ENCODE data around the gene EPHB4. TPM values are rescaled to one million over a fixed set of nuclear protein-coding genes. Genes with fewer than 3 reads are reported as not detected.
"Not testable (repeated sequence)": the region's sequence is repeated elsewhere in the genome, so short reads cannot be mapped to it uniquely, and the experiment has no call there.

EPHB4 gene
- total and polyA plus RNA-seq, 2 of the 4 experiments (the other 2 are of a cell fraction) = 34.5 to 36.4 TPM

- peaks cover 8% of the 10 kb centered on the region for H4K20me1 ChIP-seq (ENCODE audit: insufficient read depth, low read length)
- TF ChIP-seq BHLHE40 (IDR thresholded peaks at IDR 0.05; ENCODE audit: low read depth, low read length) (no peak), ELK1 (IDR thresholded peaks at IDR 0.05; ENCODE audit: borderline replicate concordance, low read depth, low read length) (no peak)
- no peak overlapping the region for H2AK5ac ChIP-seq (ENCODE audit: low read depth, low read length)
- no peak overlapping the region for H3K9ac ChIP-seq (ENCODE audit: low read depth, low read length)
- no peak overlapping the region for H3K27ac ChIP-seq (ENCODE audit: insufficient read depth, low read length)
- ATAC-seq (ENCODE audit: low read depth) (no peak), DNase-seq (no peak)
- no peak overlapping the region for H3K14ac ChIP-seq (replicated peaks; ENCODE audit: low read depth, low read length)
- H3K4ac ChIP-seq (ENCODE audit: low read depth, low read length) = no peak overlapping the region
- H2AK9ac ChIP-seq (replicated peaks; ENCODE audit: low read depth, low read length, poor library complexity) = peak overlapping the region; percentile 91
- H2BK15ac ChIP-seq (ENCODE audit: low read depth, low read length) = no peak overlapping the region
- CTCF ChIA-PET = no interaction called here
- no peak overlapping the region for H2BK120ac ChIP-seq (ENCODE audit: low read depth, low read length)
- H3K9me3 ChIP-seq (ENCODE audit: control insufficient read depth, insufficient read depth, low read length) = no peaks in the 10 kb centered on the region
- peaks cover 4% of the 10 kb centered on the region for H3K4me1 ChIP-seq (ENCODE audit: control insufficient read depth, insufficient read depth, low read length)
- peaks cover 74% of the 10 kb centered on the region for H3K36me3 ChIP-seq (ENCODE audit: control insufficient read depth, insufficient read depth, low read length)
- H4K5ac ChIP-seq (ENCODE audit: low read depth, low read length) = no peak overlapping the region
- H3K23ac ChIP-seq (ENCODE audit: low read depth, low read length) = no peak overlapping the region
- no peaks in the 10 kb centered on the region for H3K27me3 ChIP-seq (ENCODE audit: control insufficient read depth, insufficient read depth, low read length)
- no peak overlapping the region for H4K8ac ChIP-seq (ENCODE audit: low read depth in 2 of 2, low read length in 2 of 2)
- peaks cover 3 to 24% of the 10 kb centered on the region in 2 experiments; a peak in 2 of 4 replicates for H3K79me1 ChIP-seq (ENCODE audit: low read depth in 1 of 2, low read length in 2 of 2)
- intact Hi-C loops (cut with micrococcal nuclease) (no loop called here), in situ Hi-C loops (cut with MboI; ENCODE audit: low sequenced_read_pairs) (no loop called here), dilution Hi-C loops (cut with HindIII; ENCODE audit: low sequenced_read_pairs, unreplicated experiment) (no loop called here)
- no peak overlapping the region for H2BK20ac ChIP-seq (ENCODE audit: low read depth, low read length)
- H3K9me1 ChIP-seq (ENCODE audit: insufficient read depth, low read length) = no peaks in the 10 kb centered on the region
- H3K18ac ChIP-seq (ENCODE audit: low read depth, low read length) = no peak overlapping the region
- no peak overlapping the region for H2BK5ac ChIP-seq (ENCODE audit: low read depth, low read length, poor library complexity, severe bottlenecking)
- H3K4me3 ChIP-seq (ENCODE audit: insufficient read depth, low read depth, low read length) = no peak overlapping the region
- 100% methylated on average over 1 of the region's 5 CpGs; no CpG with 5 or more reads in 1 of the 2 experiments for WGBS, 2 experiments (ENCODE audit: extremely low coverage in 2 of 2, insufficient read length in 1 of 2)
- POLR2A ChIA-PET (ENCODE audit: unreplicated experiment) = no interaction called here
- H3K56ac ChIP-seq (ENCODE audit: extremely low read depth, insufficient read depth, low read length) = no peak overlapping the region
- H2AFZ ChIP-seq (replicated peaks; ENCODE audit: low read length, poor library complexity) = no peak overlapping the region
- no peak overlapping the region for H3K4me2 ChIP-seq (ENCODE audit: low read depth, low read length)
- BruUV-seq (replicated peaks) = no TSS peak
- no peak overlapping the region for H4K91ac ChIP-seq (ENCODE audit: insufficient read depth, low read depth, low read length)
Measured at GRCh38 chr7:100808354-100808875, 18.9 kb downstream of the EPHB4 start.

DNA sequence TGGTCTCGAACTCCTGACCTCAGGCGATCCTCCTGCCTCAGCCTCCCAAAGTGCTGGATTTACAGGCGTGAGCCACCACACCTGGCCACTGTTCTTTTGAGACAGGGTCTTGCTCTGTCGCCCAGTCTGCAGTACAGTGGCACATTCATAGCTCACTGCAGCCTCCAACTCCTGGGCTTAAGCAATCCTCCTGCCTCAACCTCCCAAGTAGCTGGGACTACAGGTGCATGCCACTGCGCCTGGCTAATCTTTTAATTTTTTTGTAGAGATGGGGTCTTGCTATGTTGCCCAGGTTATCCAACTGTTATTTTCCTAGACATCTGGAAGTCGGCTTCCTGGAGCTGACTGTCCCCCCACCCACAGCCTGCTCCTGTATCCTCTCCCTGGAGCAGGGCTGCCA lies 20.4 kb downstream of the EPHB4 start:
- H3K27me3 ChIP-seq (ENCODE audit: control insufficient read depth, insufficient read depth, low read length); H2BK120ac ChIP-seq (ENCODE audit: low read depth, low read length); H3K9ac ChIP-seq (ENCODE audit: low read depth, low read length); H3K14ac ChIP-seq (replicated peaks; ENCODE audit: low read depth, low read length); H4K8ac ChIP-seq (ENCODE audit: low read depth in 2 of 2, low read length in 2 of 2); H4K5ac ChIP-seq (ENCODE audit: low read depth, low read length); dilution Hi-C loops (cut with HindIII; ENCODE audit: low sequenced_read_pairs, unreplicated experiment); H2AFZ ChIP-seq (replicated peaks; ENCODE audit: low read length, poor library complexity); H3K4me2 ChIP-seq (ENCODE audit: low read depth, low read length); intact Hi-C loops (cut with micrococcal nuclease); H3K9me1 ChIP-seq (ENCODE audit: insufficient read depth, low read length); H3K27ac ChIP-seq (ENCODE audit: insufficient read depth, low read length); H3K4me3 ChIP-seq (ENCODE audit: insufficient read depth, low read depth, low read length); H3K9me3 ChIP-seq (ENCODE audit: control insufficient read depth, insufficient read depth, low read length); H2BK5ac ChIP-seq (ENCODE audit: low read depth, low read length, poor library complexity, severe bottlenecking); H3K4ac ChIP-seq (ENCODE audit: low read depth, low read length); H2BK15ac ChIP-seq (ENCODE audit: low read depth, low read length); H2AK5ac ChIP-seq (ENCODE audit: low read depth, low read length); H2BK20ac ChIP-seq (ENCODE audit: low read depth, low read length); in situ Hi-C loops (cut with MboI; ENCODE audit: low sequenced_read_pairs); DNase-seq; ATAC-seq (ENCODE audit: low read depth); H4K91ac ChIP-seq (ENCODE audit: insufficient read depth, low read depth, low read length); H3K23ac ChIP-seq (ENCODE audit: low read depth, low read length); POLR2A ChIA-PET (ENCODE audit: unreplicated experiment); H3K18ac ChIP-seq (ENCODE audit: low read depth, low read length); H2AK9ac ChIP-seq (replicated peaks; ENCODE audit: low read depth, low read length, poor library complexity); BruUV-seq (replicated peaks); CTCF ChIA-PET; H3K56ac ChIP-seq (ENCODE audit: extremely low read depth, insufficient read depth, low read length): not testable (repeated sequence)
- Histone ChIP-seq H3K79me1 (ENCODE audit: low read depth in 1 of 2, low read length in 2 of 2) (peaks cover 0 to 32% of the 10 kb centered on the region in 2 experiments; a peak in 2 of 4 replicates), H4K20me1 (ENCODE audit: insufficient read depth, low read length) (peaks cover 10% of the 10 kb centered on the region), H3K4me1 (ENCODE audit: control insufficient read depth, insufficient read depth, low read length) (peaks cover 16% of the 10 kb centered on the region), H3K36me3 (ENCODE audit: control insufficient read depth, insufficient read depth, low read length) (peaks cover 66% of the 10 kb centered on the region)
- 96% methylated on average over 3 of the region's 6 CpGs; no CpG with 5 or more reads in 1 of the 2 experiments for WGBS, 2 experiments (ENCODE audit: extremely low coverage in 2 of 2, insufficient read length in 1 of 2)

All from IMR-90 (cell line).